ENCODE data around the gene TOMM70. TPM values are rescaled to one million over a fixed set of nuclear protein-coding genes. Genes with fewer than 3 reads are reported as not detected.
"Not testable (repeated sequence)": the region's sequence is repeated elsewhere in the genome, so short reads cannot be mapped to it uniquely, and the experiment has no call there.

TOMM70 gene
- total RNA-seq, 2 experiments from 2014 or later: 36.6 to 39.2 TPM

DNA sequence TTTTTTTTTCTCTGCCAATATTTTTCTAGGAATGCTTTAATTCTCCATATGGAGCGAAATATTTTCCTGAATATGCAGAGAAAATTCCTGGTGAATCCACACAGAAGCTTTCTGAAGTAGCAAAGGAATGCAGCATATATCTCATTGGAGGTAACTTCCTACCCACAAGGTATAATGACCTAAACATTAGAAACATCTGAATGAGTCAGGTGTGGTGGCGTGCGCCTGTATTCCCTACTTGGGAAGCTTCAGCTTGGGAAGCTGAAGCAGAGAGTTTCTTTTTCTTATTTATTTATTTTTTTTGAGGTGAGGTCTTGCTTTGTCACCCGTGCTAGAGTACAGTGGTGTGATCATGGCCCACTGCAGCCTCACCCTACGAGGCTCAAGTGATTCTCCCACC lies 61.1 kb downstream of the TOMM70 start:
- H3K27me3 Mint-ChIP-seq: no peaks in the 10 kb centered on the region
- no peak overlapping the region for H3K27ac Mint-ChIP-seq
- no peak for DNase-seq
- POLR2A ChIA-PET: interaction anchor here (1.8 kb wide), 1 partner anchor 62 kb away, joined by 4 read pairs; the partner anchor contains the start of genes LNP1 and TOMM70
- no peak for ATAC-seq (ENCODE audit: low read depth)
- peaks cover 29% of the 10 kb centered on the region for H3K4me1 Mint-ChIP-seq
- H3K4me3 Mint-ChIP-seq: no peak overlapping the region
- peaks cover 37% of the 10 kb centered on the region for H3K36me3 Mint-ChIP-seq
- H3K9me3 Mint-ChIP-seq: no peaks in the 10 kb centered on the region

DNA sequence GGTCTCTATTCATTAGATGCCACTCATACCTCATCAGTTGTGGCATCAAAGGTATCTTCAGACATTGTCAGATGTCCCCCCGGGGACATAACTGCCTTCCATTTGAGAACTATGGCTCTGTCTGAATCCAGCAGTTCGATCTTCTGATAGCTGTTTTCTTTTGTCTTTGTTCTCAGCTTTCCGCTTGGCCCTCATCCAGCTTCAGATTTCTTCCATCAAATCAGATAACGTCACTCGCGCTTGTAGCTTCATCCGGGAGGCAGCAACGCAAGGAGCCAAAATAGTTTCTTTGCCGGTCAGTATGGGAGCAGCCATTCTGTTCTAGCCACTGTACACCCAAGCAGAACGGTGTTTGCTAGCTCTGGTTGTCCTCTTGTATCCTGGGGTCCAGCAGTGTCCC lies 62.0 kb downstream of the TOMM70 start:
- no peak for DNase-seq
- ATAC-seq (ENCODE audit: low read depth): no peak
- H3K27me3 Mint-ChIP-seq: no peaks in the 10 kb centered on the region

DNA sequence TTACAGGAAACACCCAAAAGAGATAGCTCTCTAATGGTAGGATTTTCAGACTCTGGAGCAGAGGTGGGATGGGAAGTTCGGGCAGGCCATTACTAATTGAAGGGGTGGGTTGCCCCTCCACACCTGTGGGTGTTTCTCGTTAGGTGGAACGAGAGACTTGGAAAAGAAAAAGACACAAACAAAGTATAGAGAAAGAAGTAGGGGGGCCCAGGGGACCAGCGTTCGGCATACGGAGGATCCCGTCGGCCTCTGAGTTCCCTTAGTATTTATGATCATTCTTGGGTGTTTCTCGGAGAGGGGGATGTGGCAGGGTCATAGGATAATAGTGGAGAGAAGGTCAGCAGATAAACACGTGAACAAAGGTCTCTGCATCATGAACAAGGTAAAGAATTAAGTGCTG lies 64.7 kb downstream of the TOMM70 start:
- DNase-seq; H3K27me3 Mint-ChIP-seq; ATAC-seq (ENCODE audit: low read depth); H3K27ac Mint-ChIP-seq; H3K4me3 Mint-ChIP-seq; H3K9me3 Mint-ChIP-seq: not testable (repeated sequence)
- POLR2A ChIA-PET: interaction anchor here (1.3 to 2.1 kb wide), 2 partner anchors 10 to 66 kb away, joined by 4 to 5 read pairs; partner anchors contain the start of gene LNP1
- Mint-ChIP-seq H3K4me1 (peaks cover 18% of the 10 kb centered on the region), H3K36me3 (peaks cover 15% of the 10 kb centered on the region)

More for the DNA sequence above, 62.0 kb downstream of the TOMM70 start:
- Mint-ChIP-seq H3K27ac (no peak overlapping the region), H3K9me3 (no peaks in the 10 kb centered on the region), H3K36me3 (peaks cover 31% of the 10 kb centered on the region), H3K4me3 (no peak overlapping the region), H3K4me1 (peaks cover 27% of the 10 kb centered on the region)
- POLR2A ChIA-PET: interaction anchor here (1.8 kb wide), 1 partner anchor 62 kb away, joined by 4 read pairs; the partner anchor contains the start of genes LNP1 and TOMM70

DNA sequence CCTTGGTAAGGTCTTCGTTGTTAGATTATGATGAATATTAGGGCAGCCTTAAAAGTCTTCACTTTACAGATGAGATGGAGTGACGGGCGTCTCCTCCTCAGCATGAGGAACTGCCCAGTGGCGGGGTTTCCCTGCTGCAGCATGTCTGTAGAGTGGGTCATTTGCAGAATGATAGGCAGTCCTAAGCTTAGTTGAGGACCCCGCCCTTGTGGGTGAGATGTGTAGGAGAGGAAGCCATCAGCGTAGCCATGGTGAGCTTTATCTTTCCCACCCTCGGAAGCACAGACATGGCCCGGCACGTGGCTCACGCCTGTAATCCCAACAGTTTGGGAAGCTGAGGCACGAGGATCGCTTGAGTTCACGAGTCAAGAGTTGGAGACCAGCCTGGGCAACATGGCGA lies 65.5 kb downstream of the TOMM70 start:
- H3K4me1 Mint-ChIP-seq: peaks cover 18% of the 10 kb centered on the region
- H3K27me3 Mint-ChIP-seq: no peaks in the 10 kb centered on the region
- peak overlapping the region; percentile 90 for H3K4me3 Mint-ChIP-seq
- H3K27ac Mint-ChIP-seq: peak overlapping the region; percentile 89
- POLR2A ChIA-PET: interaction anchor here (1.3 to 2.1 kb wide), 4 partner anchors 11 to 68 kb away, joined by 4 to 5 read pairs (median 4); partner anchors contain the start of gene LNP1
- no peaks in the 10 kb centered on the region for H3K9me3 Mint-ChIP-seq
- H3K36me3 Mint-ChIP-seq: peaks cover 8% of the 10 kb centered on the region
- DNase-seq (no peak), ATAC-seq (ENCODE audit: low read depth) (no peak)

DNA sequence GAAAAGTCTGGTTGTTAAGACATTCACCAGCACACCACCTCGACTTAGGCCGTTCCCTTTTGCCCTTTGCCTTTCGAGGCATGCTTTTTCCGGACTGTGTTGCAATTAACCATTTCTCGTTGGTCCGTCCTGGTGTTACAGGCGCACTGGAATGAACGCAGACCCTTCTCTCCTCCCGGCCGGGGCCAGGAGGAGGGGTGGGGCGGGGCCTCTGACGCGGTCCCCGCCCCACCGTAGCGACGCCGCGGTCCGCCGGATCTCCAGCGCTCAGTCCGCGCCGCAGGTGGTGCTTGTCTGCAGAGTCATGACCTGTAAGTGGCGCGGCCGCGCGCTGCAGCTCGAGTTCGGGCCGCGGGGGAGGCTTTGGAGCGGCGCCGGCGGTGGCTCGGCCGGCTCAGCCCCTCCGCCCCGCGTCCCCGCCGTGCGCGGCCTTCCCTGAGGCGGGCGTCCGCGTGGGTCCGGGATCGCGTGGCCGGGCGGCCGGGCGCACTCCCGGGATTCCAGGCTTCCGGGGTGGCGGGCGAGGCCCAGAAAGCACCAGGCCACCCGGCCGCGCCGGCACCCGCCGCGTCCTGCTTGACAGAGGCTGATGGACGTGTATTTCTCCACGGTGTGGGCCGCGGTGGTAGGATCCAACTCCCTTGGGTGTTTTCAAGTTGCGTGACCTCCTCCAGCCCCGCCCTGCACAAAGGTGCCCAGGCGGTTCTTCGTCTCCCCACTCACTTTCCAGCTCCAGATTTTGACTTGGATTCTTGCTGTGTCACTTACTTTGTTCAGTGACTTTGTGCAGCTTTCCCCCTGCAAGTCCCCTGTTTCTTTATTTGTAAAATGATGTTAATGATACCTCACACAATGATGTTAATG lies 66.2 kb downstream of the TOMM70 start, which contains the start of gene NIT2:
Gene NIT2 (plus strand): TSS at position 270 of the 864 bp plus-strand sequence. CDS start 35 bp downstream, at position 305.
- DNase-seq (peak; percentile 85), ATAC-seq (ENCODE audit: low read depth) (peak; percentile 98)
- Mint-ChIP-seq H3K27me3 (no peaks in the 10 kb centered on the region), H3K27ac (peak within 1 kb of the TSS; percentile 89), H3K4me3 (peak within 1 kb of the TSS; percentile 90), H3K4me1 (peaks cover 18% of the 10 kb centered on the region), H3K9me3 (no peaks in the 10 kb centered on the region), H3K36me3 (peaks cover 7% of the 10 kb centered on the region)
- POLR2A ChIA-PET: interaction anchor here (1.2 to 2.1 kb wide), 6 partner anchors 12 to 74 kb away, joined by 3 to 5 read pairs (median 4); partner anchors contain the start of genes LNP1 and TBC1D23

DNA sequence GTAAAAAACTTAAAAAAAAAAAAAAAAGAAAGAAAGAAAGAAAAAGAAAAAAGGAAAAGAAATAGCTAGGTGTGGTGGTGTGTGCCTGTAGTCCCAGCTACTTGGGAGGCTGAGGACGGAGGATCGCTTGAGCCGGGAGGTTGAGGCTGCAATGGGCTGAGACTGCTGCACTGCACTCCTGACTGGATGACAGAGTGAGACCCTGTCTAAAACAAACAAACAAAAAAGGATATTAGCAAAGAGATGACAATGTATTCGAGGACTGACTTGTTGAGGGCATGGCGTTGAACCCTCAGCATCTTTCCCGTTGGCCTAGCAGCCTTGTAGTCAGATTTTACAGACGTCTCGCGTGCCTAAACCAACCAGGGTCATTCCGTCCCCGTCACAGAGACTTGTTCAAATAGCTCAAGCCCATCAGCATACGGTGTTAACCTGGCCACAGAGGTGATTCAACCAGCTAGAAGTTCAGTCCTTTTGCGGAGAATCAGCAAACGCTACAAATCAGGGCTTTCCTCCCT lies 66.9 kb downstream of the TOMM70 start:
- Mint-ChIP-seq H3K4me1 (peaks cover 18% of the 10 kb centered on the region), H3K9me3 (no peaks in the 10 kb centered on the region), H3K27me3 (no peaks in the 10 kb centered on the region), H3K4me3 (peak overlapping the region; percentile 83), H3K27ac (peak overlapping the region; percentile 71), H3K36me3 (peaks cover 4% of the 10 kb centered on the region)
- ATAC-seq (ENCODE audit: low read depth) (peak; percentile 23), DNase-seq (no peak)
- POLR2A ChIA-PET: interaction anchor here (0.5 to 2.1 kb wide), 5 partner anchors 13 to 73 kb away, joined by 3 to 5 read pairs (median 5); partner anchors contain the start of genes LNP1 and TBC1D23

DNA sequence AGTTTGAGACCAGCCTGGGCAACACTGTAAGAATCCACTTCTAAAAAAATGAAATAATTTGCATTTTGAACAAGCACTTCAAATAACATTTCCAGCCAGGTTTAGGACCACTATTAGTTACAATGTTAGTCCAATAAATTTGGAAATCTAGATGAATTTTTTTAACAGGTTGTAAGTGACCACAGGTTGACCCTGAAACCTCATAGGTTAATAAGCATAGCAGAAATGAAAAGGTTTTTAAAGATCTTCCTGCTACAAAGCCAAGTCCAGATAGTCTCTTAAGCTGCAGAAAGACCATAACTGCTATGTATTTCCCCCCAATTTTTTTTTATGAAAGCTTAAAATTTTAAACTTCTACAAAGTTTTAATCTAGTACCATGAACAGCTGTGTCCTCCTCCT lies 67.8 kb downstream of the TOMM70 start:
- no peaks in the 10 kb centered on the region for H3K9me3 Mint-ChIP-seq
- DNase-seq (no peak), ATAC-seq (ENCODE audit: low read depth) (no peak)
- H3K27ac Mint-ChIP-seq: no peak overlapping the region
- H3K4me1 Mint-ChIP-seq: peaks cover 18% of the 10 kb centered on the region
- no peak overlapping the region for H3K4me3 Mint-ChIP-seq
- H3K27me3 Mint-ChIP-seq: no peaks in the 10 kb centered on the region
- POLR2A ChIA-PET: no interaction called here
- H3K36me3 Mint-ChIP-seq: no peaks in the 10 kb centered on the region

DNA sequence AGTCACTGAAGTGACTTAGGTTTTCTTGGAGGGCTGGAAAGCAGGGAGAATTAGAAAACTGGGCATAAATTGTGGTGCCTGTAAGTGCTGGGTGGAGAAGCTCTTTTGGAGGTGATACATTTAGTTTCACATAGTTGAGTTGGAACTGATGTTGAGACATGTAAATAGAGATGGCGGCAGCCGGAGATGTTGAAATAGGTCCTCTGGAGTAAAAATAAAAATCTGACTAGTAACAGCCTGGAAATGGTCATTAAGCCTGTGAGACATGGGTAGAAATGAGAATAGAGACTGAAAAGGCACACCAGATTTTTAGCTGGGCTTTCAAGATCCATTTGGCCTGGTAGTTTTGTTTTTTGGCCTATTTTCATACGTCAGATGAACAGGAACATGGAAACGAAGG lies 69.2 kb downstream of the TOMM70 start:
- Mint-ChIP-seq H3K36me3 (peaks cover 9% of the 10 kb centered on the region), H3K4me3 (no peak overlapping the region), H3K4me1 (peaks cover 17% of the 10 kb centered on the region), H3K27ac (no peak overlapping the region), H3K27me3 (no peaks in the 10 kb centered on the region), H3K9me3 (peaks cover 7% of the 10 kb centered on the region)
- ATAC-seq (ENCODE audit: low read depth) (no peak), DNase-seq (no peak)
- POLR2A ChIA-PET: no interaction called here

DNA sequence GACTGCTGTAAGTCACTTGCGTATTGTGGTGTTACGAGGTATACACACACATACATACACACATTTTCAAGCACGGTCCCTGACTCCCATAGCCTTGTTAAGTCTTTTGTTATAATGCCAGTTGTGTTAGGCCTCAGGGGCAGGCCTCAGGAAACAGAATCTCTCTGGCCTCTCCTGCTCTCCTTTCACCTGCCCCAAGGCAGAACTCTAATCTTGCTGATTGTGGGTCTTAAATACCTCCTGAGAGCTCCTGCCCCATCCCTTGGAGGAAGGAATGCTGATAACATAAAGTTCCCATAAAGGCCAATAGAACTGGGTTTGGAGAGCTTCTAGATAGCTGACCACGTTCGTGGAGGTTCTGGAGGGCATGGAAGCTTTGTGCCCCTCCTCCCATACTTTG lies 70.2 kb downstream of the TOMM70 start:
- POLR2A ChIA-PET: no interaction called here
- no peak overlapping the region for H3K27ac Mint-ChIP-seq
- peaks cover 7% of the 10 kb centered on the region for H3K9me3 Mint-ChIP-seq
- DNase-seq (no peak), ATAC-seq (ENCODE audit: low read depth) (no peak)
- no peak overlapping the region for H3K4me3 Mint-ChIP-seq
- no peaks in the 10 kb centered on the region for H3K27me3 Mint-ChIP-seq
- peaks cover 12% of the 10 kb centered on the region for H3K4me1 Mint-ChIP-seq
- H3K36me3 Mint-ChIP-seq: peaks cover 14% of the 10 kb centered on the region

DNA sequence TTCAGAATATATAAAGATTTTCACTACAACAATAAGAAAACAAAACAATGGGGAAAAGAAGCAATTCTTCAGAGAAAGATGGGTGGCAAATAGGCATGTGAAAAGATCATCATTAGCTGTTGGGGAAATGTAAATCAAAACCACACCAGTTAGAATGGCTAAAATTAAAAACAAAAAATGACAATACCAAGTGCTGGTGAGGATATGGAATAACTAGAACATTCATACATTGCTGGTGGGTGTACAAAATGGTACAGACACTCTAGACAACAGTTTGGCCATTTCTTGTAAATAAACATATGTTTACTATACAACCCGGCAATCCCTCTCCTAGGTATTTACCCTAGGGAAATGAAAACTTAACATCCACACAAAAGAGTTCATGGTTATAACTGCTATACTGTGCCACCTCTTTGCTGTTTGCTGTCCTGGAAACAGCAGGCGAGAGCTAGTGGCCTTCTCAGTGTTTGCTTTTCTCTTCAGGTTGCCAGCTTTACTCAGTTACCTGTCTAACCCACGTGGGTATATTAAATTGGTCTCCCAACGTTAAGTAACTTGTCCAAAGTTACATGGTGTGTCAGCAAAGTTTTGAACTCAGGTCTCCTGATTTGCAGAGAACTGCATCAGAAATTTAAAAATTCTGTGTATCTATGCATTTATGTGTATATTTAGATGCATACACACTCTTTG lies 70.9 kb downstream of the TOMM70 start:
- POLR2A ChIA-PET: interaction anchor here (0.6 kb wide), 1 partner anchor 132 kb away, joined by 7 read pairs; no protein-coding TSS in a partner anchor

DNA sequence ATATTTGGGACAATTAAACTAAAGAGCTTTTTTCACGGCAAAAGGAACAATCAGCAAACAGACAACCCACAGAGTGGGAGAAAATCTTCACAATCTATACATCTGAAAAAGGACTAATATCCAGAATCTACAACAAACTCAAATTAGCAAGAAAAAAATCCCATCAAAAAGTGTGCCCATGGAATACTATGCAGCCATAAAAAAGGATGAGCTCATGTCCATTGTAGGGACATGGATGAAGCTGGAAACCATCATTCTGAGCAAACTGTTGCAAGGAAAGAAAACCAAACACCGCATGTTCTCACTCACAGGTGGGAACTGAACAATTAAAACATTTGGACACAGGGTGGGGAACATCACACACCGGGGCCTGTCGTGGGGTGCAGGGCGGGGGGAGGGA lies 73.5 kb downstream of the TOMM70 start:
- POLR2A ChIA-PET; H3K4me1 Mint-ChIP-seq; ATAC-seq (ENCODE audit: low read depth); H3K27me3 Mint-ChIP-seq; H3K27ac Mint-ChIP-seq; DNase-seq; H3K9me3 Mint-ChIP-seq; H3K4me3 Mint-ChIP-seq: not testable (repeated sequence)
- H3K36me3 Mint-ChIP-seq: peaks cover 21% of the 10 kb centered on the region

More for the DNA sequence above, 70.9 kb downstream of the TOMM70 start:
- no peaks in the 10 kb centered on the region for H3K27me3 Mint-ChIP-seq
- peaks cover 20% of the 10 kb centered on the region for H3K36me3 Mint-ChIP-seq
- peaks cover 7% of the 10 kb centered on the region for H3K9me3 Mint-ChIP-seq
- no peak for ATAC-seq (ENCODE audit: low read depth)
- no peak overlapping the region for H3K4me3 Mint-ChIP-seq
- H3K4me1 Mint-ChIP-seq: peaks cover 5% of the 10 kb centered on the region
- no peak for DNase-seq
- H3K27ac Mint-ChIP-seq: no peak overlapping the region

DNA sequence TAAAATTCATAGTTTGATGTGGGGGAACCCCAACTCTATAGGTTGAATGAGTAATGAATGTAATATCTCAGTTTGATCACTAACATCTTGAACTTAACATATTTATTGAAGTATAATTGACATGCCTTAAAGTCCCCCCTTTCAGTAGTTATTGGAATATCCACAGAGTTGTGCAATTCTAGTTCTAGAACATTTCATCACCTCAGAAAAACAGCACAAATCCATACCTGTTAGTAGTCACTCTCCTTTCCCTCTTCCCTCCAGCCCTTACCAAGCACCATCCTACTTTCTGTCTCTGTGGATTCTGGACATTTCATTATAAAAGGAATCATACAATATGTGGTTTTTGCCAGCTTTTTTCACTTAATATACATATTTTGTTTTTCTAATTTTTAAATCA lies 75.1 kb downstream of the TOMM70 start:
- no peak overlapping the region for H3K27ac Mint-ChIP-seq

DNA sequence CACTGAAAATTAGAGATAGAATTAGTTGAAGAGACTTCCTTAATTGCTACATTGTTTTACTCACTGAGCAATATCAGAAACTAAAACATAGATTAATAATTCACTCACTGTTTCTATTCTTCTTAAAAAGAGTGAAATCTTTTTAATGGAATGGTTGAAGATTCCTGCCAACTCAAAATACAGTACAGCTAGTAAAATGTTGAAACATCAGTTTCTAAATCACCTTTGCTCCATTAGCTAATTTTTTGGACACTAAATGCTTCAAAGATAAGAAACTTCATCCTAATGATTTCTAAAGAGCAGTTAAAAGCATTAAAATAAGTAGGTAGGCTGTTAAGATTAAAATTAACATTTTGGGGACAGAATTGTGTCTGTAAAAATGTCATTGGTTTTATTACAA lies 76.8 kb downstream of the TOMM70 start:
- ATAC-seq (ENCODE audit: low read depth): no peak
- no peaks in the 10 kb centered on the region for H3K4me1 Mint-ChIP-seq
- H3K4me3 Mint-ChIP-seq: no peak overlapping the region
- DNase-seq: no peak
- POLR2A ChIA-PET: no interaction called here
- peaks cover 7% of the 10 kb centered on the region for H3K9me3 Mint-ChIP-seq
- H3K36me3 Mint-ChIP-seq: peaks cover 25% of the 10 kb centered on the region
- H3K27me3 Mint-ChIP-seq: no peaks in the 10 kb centered on the region
- no peak overlapping the region for H3K27ac Mint-ChIP-seq

More for the DNA sequence above, 75.1 kb downstream of the TOMM70 start:
- DNase-seq: no peak
- H3K36me3 Mint-ChIP-seq: peaks cover 21% of the 10 kb centered on the region
- no peak overlapping the region for H3K4me3 Mint-ChIP-seq
- H3K4me1 Mint-ChIP-seq: no peaks in the 10 kb centered on the region
- H3K27me3 Mint-ChIP-seq: no peaks in the 10 kb centered on the region
- ATAC-seq (ENCODE audit: low read depth): no peak
- POLR2A ChIA-PET: no interaction called here
- peaks cover 7% of the 10 kb centered on the region for H3K9me3 Mint-ChIP-seq
